GM21737 (cell line): ENCODE results near the gene MKNK2.

Source experiments
- ATAC-seq: cut with Tn5 transposase; IDR thresholded peaks from one replicate; pipeline ENCODE4 v1.9.1; 2021; ENCODE audit warnings: mild to moderate bottlenecking, moderate library complexity; ENCODE audit not compliant: unreplicated experiment

Gene MKNK2

DNA sequence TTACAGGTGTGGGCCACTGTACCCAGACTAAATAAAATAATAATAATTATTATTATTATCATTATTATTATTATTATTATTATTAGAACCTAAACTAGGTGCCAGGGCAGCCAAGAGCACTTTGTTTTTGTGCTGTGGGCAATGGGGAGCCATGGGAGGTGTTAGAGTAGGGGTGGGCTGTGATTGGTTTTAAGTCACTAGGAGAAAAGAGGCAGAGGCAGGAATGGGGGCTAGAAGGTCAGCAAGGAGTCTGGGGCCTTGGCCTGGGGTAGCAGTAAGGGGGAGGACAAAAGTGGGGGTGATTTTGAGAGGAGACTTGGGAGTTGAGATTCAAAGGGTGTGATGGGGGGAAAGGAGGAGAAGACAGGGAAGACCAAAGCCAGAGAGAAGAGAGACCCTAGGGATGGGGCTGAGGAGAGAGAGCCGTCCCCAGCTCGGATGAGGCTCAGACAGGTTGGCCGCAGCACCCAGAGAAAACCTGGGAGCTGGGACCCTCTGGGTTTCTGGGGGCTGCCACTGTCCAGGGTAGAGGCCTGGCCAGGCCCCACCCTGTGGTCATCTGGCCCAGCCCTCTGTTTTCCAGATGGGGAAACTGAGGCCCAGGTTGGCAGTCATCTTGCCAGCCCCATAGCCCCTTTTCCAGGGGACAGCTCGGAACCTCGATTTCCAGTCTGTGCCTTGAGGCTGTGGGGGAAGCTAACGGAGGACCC, 17.8 kb downstream of the MKNK2 start:
- no peak for ATAC-seq

DNA sequence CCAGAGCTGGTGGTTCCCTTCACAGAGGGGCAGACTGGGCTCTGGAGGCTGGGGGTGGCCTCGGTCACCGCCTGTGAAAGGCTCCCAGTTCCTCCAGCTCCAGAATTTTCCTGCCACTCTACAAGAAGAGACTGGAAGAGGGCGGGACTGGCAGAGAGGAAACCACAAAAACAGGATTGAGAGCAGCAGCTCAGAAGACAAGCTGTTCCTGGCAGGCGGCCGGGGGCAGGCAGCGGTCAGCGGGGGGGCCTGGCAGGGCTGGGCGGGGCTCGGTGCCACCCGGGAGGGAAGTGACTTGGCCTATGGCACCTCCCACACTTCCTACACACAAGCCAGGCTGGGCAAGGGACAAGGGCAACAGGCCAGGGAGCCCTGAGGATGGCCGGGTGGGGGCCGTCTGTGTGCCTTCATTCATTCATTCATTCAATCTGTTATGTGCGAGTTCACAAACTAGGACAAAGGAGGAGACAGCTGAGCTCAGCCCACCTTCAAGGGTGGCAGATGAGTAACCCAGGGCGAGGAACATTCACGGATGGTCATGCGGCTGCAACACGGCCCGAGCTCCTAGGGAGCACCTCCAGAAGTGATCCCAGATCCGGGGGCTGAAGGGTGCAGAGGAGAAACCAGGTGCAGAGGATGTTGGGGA, 18.6 kb downstream of the MKNK2 start:
- no peak for ATAC-seq

DNA sequence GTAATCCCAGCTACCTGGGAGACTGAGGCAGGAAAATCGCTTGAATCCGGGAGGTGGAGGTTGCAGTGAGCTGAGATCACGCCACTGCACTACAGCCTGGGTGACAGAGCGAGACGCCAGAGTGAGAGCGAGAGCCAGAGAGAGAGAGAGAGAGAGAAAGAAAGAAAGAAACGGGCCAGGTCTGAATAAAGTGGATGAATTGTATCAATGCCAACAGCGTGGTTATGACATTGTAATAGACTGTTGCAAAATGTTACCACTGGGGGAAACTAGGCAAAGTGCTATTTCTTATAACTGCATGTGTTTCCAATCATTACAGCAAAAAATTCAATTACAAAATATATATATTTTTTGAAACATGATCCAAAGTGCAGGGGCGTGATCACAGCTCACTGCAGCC, 23.7 kb downstream of the MKNK2 start:
- ATAC-seq = no peak

DNA sequence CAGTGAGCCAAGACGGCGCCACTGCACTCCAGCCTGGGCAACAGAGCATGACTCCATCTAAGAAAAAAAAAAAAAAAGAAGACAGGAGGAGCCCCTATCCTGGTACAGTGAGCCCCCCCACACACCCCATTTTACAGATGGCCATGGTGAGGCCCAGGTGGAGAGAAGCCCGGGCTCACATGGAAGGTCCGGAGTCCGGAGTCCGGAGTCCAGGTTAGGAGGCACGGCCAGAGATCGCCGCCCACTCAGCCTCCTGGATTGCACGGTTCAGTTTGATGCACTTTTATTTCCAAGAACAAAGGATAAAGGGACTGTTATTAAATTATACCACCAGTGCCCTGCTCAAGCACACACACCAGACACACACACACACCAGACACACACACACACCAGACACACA, 24.3 kb downstream of the MKNK2 start:
- no peak for ATAC-seq

DNA sequence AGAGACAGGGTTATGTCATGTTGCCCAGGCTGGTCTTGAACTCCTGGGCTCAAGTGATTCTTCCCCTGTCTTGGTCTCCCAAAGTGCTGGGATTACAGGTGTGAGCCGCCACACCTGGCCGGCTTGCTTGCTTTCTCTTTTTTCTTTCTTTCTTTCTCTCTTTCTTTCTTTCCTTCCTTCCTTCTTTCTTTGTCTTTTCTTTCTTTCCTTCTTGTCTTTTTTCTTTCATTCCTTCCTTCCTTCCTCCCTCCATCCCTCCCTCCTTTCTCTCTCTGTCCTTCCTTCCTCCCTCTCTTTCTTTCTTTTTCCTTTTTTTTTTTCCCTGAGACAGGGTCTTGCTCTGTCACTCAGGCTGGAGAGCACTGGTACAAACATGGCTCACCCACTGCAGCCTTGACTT, 28.8 kb downstream of the MKNK2 start:
- no peak for ATAC-seq

DNA sequence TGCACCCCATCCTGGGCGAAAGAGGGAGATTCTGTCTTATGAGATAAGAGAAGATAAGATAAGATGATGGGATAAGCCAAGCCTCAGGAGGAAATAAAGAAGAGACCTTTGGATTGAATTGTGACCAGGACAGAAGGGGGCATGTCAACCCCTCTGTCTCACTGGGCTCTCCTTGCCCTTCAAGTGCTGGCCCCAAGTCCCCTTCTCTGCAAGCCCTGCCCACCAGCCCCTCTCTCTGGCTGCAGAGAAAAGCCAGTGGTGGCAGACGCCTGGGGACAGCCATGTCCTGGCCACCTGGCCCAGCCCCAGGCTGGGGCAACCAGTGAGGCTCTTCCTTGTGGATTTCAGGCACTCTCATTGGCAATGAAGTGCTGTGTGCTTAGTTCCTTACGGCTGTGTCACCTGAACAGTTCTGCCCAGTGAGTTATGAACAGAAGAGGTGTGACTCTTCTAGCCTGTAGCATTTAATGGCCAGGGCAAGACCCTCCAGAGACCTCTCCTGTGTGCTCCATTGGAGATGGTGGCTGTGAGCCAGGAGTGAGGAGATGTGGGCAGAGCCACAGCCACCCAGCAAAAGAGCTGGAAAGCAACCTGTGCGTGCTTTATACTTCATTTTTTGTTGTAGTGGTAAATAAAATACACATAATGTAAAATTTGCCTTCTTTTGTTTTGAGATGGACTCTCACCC, 29.4 kb downstream of the MKNK2 start:
- ATAC-seq = no peak

DNA sequence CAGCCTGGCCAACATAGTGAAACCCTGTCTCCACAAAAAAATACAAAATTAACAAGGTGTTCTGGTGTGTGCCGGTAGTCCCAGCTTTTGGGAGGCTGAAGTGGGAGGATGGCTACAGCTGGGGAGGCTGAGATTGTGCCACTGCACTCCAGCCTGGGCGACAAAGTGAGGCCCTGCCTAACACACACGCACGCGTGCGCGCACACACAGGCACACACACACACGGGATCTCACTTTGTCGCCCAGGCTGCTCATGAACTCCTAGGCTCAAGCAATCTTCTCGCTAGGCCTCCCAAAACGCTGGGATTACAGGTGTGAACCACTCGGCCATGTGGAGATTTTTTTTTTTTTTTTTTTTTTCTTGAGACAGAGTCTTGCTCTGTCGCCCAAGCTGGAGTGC, 32.3 kb downstream of the MKNK2 start:
- ATAC-seq = no peak

DNA sequence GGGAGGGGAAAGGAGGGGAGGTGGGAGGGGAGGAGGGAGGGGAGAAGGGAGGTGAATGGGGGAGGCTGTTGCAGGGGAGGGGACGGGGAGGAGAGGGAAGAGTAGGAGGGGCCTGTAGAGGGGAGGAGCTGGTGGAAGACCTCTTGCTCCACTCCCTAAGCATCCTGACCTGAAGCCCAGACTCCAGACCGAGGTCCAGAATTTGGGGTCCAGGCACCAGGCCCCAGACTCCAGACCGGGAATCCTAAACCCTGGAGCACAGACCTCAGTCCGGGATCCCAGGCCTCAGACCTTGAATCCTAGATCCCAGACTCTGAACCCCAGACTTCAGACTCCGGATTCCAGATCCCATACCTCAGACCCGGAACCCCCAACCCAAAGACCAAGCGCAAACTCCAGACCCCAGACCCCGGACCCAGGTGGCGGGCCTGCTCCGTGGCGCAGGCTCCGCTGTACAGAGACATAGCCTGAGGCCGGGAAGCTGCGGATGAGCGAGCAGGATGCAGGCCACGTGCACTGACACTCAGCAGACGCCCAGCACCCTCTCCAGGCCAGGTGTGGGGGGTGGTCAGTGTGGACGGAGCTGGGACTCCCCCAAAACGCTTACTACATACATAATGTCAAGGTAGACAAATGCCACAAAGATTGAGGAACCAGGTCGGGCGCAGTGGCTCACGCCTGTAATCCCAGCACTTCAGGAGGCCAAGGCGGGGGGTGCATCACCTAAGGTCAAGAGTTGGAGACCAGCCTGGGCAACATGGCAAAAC, 34.8 kb downstream of the MKNK2 start:
- ATAC-seq = no peak

DNA sequence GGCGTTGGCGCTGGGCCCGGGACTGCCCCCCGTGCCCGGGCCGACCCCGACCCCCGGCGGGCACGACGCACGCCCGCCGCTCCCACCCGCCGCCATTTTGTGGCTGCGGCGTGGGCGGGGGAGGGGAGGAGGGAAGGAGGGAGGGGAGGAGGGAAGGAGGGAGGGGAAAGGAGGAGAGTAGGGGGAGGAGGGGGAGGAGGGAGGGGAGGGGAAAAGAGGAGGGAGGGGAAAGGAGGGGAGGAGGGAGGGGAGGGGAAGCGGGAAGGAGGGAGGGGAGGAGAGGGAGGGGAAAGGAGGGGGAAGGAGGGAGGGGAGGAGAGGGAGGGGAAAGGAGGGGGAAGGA, 35.5 kb downstream of the MKNK2 start, which contains the start of gene BTBD2:
BTBD2 (minus strand) TSS at position 107 of the 343 bp plus-strand sequence; CDS start at position 96, 11 bp downstream.
- ATAC-seq = no peak

DNA sequence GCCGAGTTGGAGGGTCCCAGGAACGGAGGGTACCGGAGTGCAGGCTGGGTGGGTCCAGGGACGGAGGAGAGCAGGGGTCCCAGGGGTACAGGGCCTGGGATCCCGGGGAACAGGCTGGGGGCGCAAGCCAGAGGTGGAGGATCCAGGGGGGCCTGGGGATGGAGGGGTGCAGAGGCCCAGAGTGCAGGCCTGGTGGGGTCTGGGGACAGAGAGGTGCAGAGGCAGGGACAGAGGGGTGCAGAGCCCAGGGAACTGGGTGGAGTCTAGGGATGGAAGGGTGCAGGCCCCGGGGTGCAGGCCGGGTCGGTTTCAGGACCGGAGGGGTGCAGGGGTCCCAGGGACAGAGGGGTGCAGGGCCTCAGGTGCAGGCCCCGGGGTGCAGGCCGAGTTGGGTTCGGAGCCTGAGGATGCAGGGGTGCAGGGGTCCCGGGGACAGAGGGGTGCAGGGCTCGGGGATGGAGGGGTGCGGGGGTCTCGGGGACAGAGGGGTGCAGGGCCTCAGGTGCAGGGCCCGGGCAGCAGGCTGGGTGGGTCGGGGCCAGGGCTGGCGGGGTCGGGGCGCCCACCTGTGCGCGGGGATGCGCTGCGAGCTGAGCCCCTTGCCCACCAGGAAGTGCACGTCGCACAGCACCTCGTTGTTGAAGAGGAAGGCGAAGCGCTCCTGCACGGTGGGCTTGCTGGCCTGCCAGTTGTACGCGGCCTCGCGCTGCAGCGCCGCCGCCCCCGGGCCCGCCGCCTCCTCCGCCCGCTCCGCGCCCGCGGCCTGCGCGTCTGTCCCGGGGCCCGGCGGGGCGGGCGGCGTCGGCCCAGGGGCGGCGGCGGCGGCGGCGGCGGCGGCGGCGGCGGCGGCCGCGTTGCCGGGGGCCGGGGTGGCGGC, 36.1 kb downstream of the MKNK2 start:
- no peak for ATAC-seq

DNA sequence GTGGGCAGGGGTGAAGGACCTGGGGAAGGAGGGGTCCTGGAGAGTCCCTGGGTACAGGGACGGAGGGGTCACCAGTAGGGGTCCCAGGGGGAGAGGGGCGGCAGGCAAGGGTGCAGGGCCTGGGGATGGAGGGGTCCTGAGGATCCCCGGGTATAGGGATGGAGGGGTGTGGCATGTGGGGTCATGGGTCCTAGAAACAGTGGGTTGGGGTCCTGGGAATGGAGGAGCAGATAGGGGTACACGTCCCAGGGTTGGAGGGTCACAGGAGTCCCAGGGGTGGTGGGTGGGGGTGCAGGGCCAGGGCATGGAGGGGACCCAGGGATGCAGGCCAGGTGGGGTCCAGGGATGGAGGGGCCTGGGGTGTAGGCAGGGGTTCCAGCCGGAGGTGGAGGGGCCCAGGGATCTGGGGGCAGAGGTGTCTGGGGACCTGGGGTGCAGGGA, 36.9 kb downstream of the MKNK2 start:
- no peak for ATAC-seq

DNA sequence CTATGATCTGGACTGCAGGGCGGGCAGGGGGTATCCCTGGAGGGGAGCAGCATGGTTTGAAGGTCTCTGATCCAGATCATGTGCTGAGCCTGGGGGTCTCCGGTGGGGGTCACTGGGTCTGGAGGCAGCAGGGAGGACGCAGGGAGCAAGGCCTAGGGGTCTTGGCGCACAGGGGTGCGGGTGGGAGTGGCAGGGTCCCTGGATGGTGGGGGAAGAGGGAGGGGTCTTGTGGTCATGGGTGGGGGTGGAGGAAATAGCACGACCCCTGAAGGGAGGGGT, 37.4 kb downstream of the MKNK2 start:
- no peak for ATAC-seq

DNA sequence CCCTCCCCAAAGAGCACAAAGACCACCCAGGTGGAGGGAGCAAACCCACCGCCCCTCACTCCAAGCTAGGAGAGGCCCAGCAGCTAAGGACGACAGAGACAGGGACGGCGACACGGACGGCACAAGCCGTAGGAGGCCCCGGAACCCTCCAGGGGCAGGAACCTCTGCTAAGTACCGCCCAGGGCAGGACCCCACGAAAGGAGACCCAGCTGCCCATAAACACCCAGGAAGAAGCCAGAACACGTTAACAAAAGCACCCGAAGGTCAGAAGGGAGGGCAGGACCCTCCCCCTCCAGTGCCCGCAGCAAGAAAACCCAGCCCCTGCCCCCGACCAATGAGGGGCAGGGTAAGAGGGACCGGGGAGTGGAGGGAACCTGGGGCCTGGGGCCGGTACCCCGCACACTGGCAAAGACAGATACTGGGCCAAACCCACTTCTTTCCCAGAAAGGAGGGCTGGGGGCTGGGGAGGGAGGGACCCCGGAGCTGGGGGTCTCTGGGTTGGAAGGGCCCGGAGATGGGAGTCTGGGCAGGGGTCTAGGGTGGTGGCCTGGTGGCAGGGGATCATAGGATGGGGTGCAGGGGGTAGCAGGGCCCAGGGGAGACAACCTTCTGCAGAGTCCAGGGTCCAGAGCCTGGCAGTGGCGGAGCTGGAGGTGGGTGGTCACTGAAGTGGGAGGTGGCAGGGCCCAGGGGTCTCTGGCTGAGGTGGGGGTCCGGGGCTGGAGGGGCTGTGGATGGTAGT, 37.9 kb downstream of the MKNK2 start:
- ATAC-seq = no peak

DNA sequence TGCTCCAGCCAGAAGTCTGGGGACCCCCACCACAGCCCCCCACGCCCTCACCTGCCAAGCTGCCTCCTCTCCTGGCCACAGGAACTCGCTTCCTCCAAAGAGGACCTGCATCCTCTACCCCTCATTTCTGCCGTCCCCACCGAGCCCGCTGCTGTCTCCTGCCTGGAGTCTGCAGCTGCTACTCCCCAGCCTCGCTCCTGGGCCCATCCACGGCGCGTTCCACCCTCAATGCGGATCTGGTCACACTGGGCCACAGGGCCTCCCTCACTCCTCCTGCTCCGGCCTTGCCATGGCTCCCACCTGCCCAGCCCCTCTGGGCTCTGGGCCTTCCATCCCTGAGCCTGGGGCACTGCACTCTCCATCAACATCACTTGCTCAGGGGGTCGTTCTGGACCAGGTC, 39.9 kb downstream of the MKNK2 start:
- ATAC-seq = no peak

DNA sequence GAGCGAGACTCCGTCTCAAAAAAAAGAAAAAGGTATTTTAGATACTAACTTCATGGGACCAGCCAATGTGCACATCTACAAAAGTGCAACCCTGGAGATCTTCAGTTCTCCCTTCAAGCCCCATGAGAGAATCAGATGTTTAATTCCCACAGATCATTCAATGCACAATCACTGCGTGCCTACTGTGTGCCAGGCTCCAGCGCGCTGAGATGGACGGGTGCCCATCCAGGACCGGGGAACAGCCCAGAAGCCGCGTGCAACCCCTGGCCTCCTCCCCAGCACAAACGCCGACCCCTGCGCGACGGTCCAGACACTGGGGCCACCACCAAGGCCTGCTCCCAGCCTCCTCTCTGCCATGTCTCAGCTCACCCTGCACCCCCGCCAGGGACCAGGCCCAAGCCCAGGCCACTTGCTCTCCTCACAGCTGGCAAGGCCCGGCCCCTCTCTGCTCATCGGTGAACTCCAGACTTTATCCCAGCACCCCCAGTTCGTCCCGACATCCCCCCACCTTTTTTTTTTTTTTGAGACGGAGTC, 40.8 kb downstream of the MKNK2 start:
- no peak for ATAC-seq

DNA sequence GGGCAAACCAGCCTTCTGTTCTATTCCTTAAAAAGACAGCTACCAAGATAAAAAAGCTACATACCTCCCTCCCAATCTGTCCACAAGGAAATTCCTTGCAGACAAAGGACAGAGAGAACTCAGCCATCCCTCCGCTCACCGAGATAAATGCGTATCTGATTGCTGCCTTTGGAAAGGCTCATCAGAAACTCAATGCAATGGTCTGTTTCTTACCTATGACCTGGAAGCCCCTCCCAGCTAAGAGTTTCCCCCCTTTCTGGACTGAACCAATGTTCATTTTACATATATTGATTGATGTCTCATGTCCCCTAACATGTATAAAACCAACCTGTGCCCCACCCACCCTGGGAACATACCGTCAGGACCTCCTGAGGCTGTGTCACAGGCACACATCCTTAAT, 47.2 kb downstream of the MKNK2 start:
- ATAC-seq = no peak

DNA sequence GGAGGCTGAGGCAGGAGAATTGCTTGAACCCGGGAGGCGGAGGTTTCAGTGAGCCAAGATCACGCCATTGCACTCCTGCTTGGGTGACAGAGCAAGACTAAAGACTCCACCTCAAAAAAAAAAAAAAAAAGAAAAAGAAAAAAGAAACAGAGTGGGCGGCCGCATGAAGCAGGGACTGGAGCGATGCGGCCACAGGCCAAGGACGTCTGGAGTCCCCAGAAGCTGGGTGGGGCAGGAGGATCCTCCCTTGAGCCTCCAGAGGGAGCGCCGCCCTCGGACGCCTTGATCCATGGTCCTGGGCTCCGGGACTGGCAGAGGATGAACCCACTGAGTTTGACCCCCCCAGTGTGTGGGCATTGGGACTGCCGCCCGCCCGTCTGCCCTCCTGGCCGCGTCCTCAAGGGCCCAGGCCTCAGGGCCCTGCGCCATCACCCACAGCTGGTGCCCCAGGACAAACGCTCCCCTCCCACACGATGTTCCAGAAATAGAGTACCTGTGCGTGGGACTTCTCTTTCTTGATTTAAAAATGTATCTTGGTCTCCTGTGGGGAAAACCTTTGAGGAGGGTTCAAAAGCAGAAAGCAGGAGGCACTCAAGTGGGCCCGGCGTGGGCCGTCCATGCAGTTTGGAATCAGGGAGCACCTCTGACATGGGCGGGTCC, 51.1 kb downstream of the MKNK2 start:
- ATAC-seq = no peak

DNA sequence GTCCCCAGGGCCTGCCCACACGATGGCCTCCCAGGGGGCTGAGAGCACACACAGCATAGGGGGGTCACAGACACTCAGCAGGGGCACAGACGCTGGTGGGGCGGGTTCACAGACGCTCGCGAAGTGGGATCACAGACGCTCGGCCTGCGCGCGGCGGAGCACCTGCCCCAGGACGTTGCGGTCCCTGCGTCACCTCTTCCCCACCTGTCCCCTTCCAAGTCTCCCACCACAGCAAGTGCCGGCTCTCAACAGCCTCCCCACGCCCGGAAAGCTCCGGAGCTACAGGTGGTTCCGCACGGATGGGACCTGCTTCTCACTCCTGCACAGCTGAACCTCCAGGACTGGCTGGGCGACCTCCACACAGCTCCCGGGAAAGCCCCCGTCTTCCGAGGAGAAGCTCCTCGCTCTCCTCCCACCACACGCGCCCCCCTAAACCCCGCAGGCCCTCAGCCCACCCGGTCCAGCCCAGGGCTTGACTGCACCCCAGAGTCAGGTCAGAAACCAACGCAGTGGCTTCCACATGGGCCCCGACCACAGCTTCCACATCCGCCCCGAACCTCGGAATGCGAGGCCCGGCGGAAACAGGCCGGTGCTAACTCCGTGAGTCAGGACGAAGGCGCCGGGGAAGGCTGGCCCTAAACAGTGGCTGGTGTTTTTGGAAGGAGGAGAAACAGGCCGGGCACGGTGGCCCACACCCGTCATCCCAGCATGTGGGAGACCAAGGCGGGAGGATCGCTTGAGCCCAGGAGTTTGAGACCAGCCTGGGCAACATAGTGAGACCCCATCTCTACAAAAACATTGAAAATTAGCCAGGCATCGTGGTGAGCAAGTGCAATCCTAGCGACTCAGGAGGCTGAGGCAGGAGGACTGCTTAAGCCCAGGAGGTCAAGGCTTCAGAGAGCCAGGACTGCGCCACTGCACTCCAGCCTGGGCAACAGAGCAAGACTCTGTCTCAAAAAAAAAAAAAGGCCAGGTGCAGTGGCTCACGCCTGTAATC, 52.0 kb downstream of the MKNK2 start:
- ATAC-seq = no peak
